BE2C (cell line): ENCODE data around the gene SORCS3.

Experiments
- DNase-seq: peaks from one replicate; pipeline ENCODE4 v3.0.0-alpha.2; 2020
- H3K27me3 ChIP-seq: fragments of 250-450 bp; sonication (Bioruptor Pico); 2 replicates; pipeline ENCODE4 v1.5.1; 2020; ENCODE audit warnings: mild to moderate bottlenecking
- H3K36me3 ChIP-seq: fragments of 250-450 bp; sonication (Bioruptor Pico); 2 replicates; pipeline ENCODE4 v1.5.1; 2020; ENCODE audit warnings: mild to moderate bottlenecking
- H3K4me1 ChIP-seq: fragments of 250-450 bp; sonication (Bioruptor Pico); 2 replicates; pipeline ENCODE4 v1.5.1; 2020
- H3K4me3 ChIP-seq: 2 replicates; pipeline ENCODE4 v1.5.1; 2011; ENCODE audit warnings: low read depth, low read length
- H3K9me3 ChIP-seq: fragments of 250-450 bp; sonication (Bioruptor Pico); 2 replicates; pipeline ENCODE4 v1.5.1; 2020
- CTCF ChIP-seq: IDR thresholded peaks from 2 replicates; pipeline ENCODE4 v1.5.1; 2012; ENCODE audit warnings: mild to moderate bottlenecking, low read depth, low read length

SORCS3 gene

GRCh38 chr10:104664205-104664604 lies 23.1 kb downstream of the SORCS3 start:
- no peaks in the 10 kb centered on the region for H3K4me1 ChIP-seq
- no peaks in the 10 kb centered on the region for H3K9me3 ChIP-seq
- H3K4me3 ChIP-seq, result no peak overlapping the region
- no peak for DNase-seq
- no peaks in the 10 kb centered on the region for H3K36me3 ChIP-seq
- no peaks in the 10 kb centered on the region for H3K27me3 ChIP-seq
- no peak for TF ChIP-seq CTCF

GRCh38 chr10:104665174-104665573 lies 24.1 kb downstream of the SORCS3 start:
- Histone ChIP-seq H3K4me3 (no peak overlapping the region), H3K27me3 (no peaks in the 10 kb centered on the region), H3K4me1 (no peaks in the 10 kb centered on the region), H3K36me3 (no peaks in the 10 kb centered on the region), H3K9me3 (no peaks in the 10 kb centered on the region)
- DNase-seq, result no peak
- TF ChIP-seq CTCF, result no peak

GRCh38 chr10:104666106-104666505 lies 25.0 kb downstream of the SORCS3 start:
- Histone ChIP-seq H3K36me3 (no peaks in the 10 kb centered on the region), H3K9me3 (no peaks in the 10 kb centered on the region), H3K27me3 (no peaks in the 10 kb centered on the region), H3K4me1 (no peaks in the 10 kb centered on the region), H3K4me3 (no peak overlapping the region)
- no peak for DNase-seq
- no peak for TF ChIP-seq CTCF

- DNase-seq, result no peak
- no peak for TF ChIP-seq CTCF
- Histone ChIP-seq H3K9me3 (no peaks in the 10 kb centered on the region), H3K27me3 (no peaks in the 10 kb centered on the region), H3K36me3 (no peaks in the 10 kb centered on the region), H3K4me3 (no peak overlapping the region), H3K4me1 (no peaks in the 10 kb centered on the region)
These were observed 35.8 kb downstream of the SORCS3 start for GRCh38 chr10:104676874-104677273.

- no peaks in the 10 kb centered on the region for H3K9me3 ChIP-seq
- H3K4me1 ChIP-seq, result no peaks in the 10 kb centered on the region
- no peak overlapping the region for H3K4me3 ChIP-seq
- H3K36me3 ChIP-seq, result no peaks in the 10 kb centered on the region
- no peaks in the 10 kb centered on the region for H3K27me3 ChIP-seq
- no peak for TF ChIP-seq CTCF
- DNase-seq, result no peak
These were observed 37.6 kb downstream of the SORCS3 start for GRCh38 chr10:104678658-104679057.

GRCh38 chr10:104680467-104681401 lies 39.6 kb downstream of the SORCS3 start:
- Histone ChIP-seq H3K9me3 (no peaks in the 10 kb centered on the region), H3K4me3 (no peak overlapping the region), H3K36me3 (no peaks in the 10 kb centered on the region), H3K27me3 (no peaks in the 10 kb centered on the region), H3K4me1 (no peaks in the 10 kb centered on the region)
- DNase-seq, result no peak
- no peak for TF ChIP-seq CTCF
